Left lung (tissue), 10 donors: ENCODE measurements around the gene CACNB4. TPM values are rescaled to one million over a fixed set of nuclear protein-coding genes. Genes with fewer than 3 reads are reported as not detected.

Experiments used
- ATAC-seq: fragments of 200-7000 bp; cut with Tn5 transposase; one replicate; pipeline ENCODE4 v1.9.1; 2020; ENCODE audit warnings: moderate library complexity
- DNase-seq, 4 donors: peaks; one replicate each; pipeline ENCODE4 v3.0.0-alpha.2; 2013 to 2020
- H3K27ac ChIP-seq, 2 donors: fragments of 200-600 bp; sonication (generic) in 1 of 2; one replicate each; pipeline versions ENCODE4 v1.5.0 to v1.8.0; 2020 to 2021
- H3K27me3 ChIP-seq, 2 donors: fragments of 200-600 bp; sonication (generic) in 1 of 2; one replicate each; pipeline versions ENCODE4 v1.5.0 to v1.8.0; 2020 to 2021
- H3K36me3 ChIP-seq, 2 donors: fragments of 200-600 bp; sonication (generic) in 1 of 2; one replicate each; pipeline versions ENCODE4 v1.5.0 to v1.8.0; 2020 to 2021
- H3K4me1 ChIP-seq, 2 donors: fragments of 200-600 bp; one replicate each; pipeline ENCODE4 v1.8.0; 2021
- H3K4me3 ChIP-seq, 2 donors: fragments of 200-600 bp; sonication (generic) in 1 of 2; one replicate each; pipeline versions ENCODE4 v1.5.0 to v1.8.0; 2020 to 2021; ENCODE audit warnings: mild to moderate bottlenecking in 1 of 2
- H3K9me3 ChIP-seq, 2 donors: fragments of 200-600 bp; sonication (generic) in 1 of 2; one replicate each; pipeline versions ENCODE4 v1.5.0 to v1.8.0; 2020 to 2021
- intact Hi-C, 2 donors: fragments of 100-400 bp; cut with DNase I; formaldehyde crosslinking; loops; one replicate each; pipeline versions ENCODE4 v1.11.2 to v1.14.2; 2022
- polyA plus RNA-seq, 6 donors: library from polyadenylated mRNA; unstranded; fragments of 120-200 nt; gene quantifications; one replicate each; pipeline ENCODE4 v1.2.1, GENCODE V29; 2013; ENCODE audit not compliant: insufficient read length in 6 of 6
- total RNA-seq, 2 donors: library from RNA; stranded (reverse); fragmentation: NEBNext Ultra II Directional; extraction: Animal tissue kit (Norgen Biotek cat#: 25700); gene quantifications; one replicate each; pipeline ENCODE4 v1.2.1, GENCODE V29; 2021
- TF ChIP-seq, protein P1 (sequence below), 2 donors: fragments of 200-600 bp; sonication (generic) in 1 of 2; IDR thresholded peaks; one replicate each; pipeline versions ENCODE4 v1.5.0 to v1.8.0; 2021; ENCODE audit warnings: antibody characterized with exemption in 2 of 2
- donor health status: DM: no; HTN: yes; CAD: no.
- donor health status: DM: no; HTN: no; CAD: no.

Gene CACNB4
- total and polyA plus RNA-seq, 8 donors: 5.9 to 11.2 (median 8.6) TPM

DNA sequence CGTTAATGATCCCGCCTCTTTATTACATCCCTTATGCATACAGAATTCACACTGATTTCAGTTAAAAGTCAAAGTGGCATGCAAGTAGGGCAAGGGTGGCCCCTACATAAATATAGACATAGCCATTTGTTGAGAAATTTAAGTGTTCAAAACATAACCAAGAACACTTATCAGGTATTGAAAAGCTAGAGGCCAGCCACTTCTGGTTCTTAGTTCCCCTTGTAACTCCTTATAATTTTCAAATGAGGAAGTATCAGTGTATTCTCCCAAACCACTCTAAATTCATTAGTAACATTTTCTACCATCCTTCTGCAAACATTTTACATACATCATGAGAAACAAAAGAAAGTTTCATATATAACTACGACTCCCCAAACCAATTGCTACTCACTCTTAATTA lies 264.9 kb downstream of the CACNB4 start:
- Histone ChIP-seq H3K27me3 (no peaks in the 10 kb centered on the region), H3K27ac (no peak overlapping the region), H3K36me3 (no peaks in the 10 kb centered on the region), H3K4me1 (peaks cover under 1 to 2% of the 10 kb centered on the region in 2 donors), H3K4me3 (no peak overlapping the region), H3K9me3 (no peaks in the 10 kb centered on the region)
- ATAC-seq (no peak), DNase-seq (no peak)
- TF ChIP-seq, protein P1, sequence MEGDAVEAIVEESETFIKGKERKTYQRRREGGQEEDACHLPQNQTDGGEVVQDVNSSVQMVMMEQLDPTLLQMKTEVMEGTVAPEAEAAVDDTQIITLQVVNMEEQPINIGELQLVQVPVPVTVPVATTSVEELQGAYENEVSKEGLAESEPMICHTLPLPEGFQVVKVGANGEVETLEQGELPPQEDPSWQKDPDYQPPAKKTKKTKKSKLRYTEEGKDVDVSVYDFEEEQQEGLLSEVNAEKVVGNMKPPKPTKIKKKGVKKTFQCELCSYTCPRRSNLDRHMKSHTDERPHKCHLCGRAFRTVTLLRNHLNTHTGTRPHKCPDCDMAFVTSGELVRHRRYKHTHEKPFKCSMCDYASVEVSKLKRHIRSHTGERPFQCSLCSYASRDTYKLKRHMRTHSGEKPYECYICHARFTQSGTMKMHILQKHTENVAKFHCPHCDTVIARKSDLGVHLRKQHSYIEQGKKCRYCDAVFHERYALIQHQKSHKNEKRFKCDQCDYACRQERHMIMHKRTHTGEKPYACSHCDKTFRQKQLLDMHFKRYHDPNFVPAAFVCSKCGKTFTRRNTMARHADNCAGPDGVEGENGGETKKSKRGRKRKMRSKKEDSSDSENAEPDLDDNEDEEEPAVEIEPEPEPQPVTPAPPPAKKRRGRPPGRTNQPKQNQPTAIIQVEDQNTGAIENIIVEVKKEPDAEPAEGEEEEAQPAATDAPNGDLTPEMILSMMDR (IDR thresholded peaks at IDR 0.05): no peak
- intact Hi-C loops: no loop called here

DNA sequence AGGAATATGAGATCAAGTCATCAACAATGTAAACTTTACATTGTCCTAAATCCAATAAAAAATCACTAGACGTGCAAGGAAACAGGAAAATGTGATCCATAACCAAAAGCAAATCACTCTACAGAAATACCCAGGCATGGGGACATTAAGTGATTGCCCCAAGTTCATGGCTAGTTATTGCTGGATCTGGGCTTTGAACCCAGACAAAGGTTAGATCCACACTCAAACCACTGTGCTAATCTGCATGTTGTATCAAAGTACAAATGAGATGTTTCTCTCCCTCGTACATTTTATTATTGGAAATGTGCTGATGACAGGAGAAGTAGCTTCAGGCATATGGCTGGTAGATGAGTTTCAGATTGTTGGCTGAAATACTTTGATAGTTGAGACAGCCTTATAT lies 267.9 kb downstream of the CACNB4 start:
- Histone ChIP-seq H3K4me3 (no peak overlapping the region), H3K4me1 (peaks cover 6 to 20% of the 10 kb centered on the region in 2 donors), H3K27ac (no peak overlapping the region), H3K9me3 (no peaks in the 10 kb centered on the region), H3K36me3 (no peaks in the 10 kb centered on the region), H3K27me3 (no peaks in the 10 kb centered on the region)
- TF ChIP-seq, protein P1 (IDR thresholded peaks at IDR 0.05): no peak
- intact Hi-C loops: no loop called here
- ATAC-seq (no peak), DNase-seq (no peak)

DNA sequence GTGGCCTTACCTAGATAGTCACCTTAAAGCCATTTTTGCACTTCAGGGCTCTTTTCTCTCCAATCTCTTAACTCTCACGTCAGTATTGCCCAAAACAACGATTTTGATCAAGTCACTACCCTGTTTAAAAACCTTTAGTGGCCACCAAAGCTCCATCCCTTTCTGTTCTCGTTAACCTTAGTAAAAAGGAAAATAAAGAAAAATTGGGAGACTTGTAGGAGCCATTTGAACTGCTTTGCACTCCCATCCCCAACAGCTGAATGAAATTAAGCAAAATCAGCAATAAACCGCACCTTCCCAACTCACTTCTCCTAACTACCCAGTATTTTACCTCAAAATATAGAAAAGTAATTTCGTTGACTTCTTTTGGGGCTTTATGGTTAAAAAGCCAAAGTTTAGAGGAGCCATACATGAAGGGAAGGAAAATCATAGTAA lies 269.9 kb downstream of the CACNB4 start:
- TF ChIP-seq, protein P1 (IDR thresholded peaks at IDR 0.05): no peak
- DNase-seq: no peak
- Histone ChIP-seq H3K4me1 (peaks cover 17 to 41% of the 10 kb centered on the region in 2 donors), H3K27me3 (no peaks in the 10 kb centered on the region), H3K4me3 (peak overlapping the region; percentile 76 to 79), H3K9me3 (no peaks in the 10 kb centered on the region), H3K36me3 (no peaks in the 10 kb centered on the region), H3K27ac (peak overlapping the region; percentile 84 to 90)
- no peak for ATAC-seq
- intact Hi-C loops: no loop called here

DNA sequence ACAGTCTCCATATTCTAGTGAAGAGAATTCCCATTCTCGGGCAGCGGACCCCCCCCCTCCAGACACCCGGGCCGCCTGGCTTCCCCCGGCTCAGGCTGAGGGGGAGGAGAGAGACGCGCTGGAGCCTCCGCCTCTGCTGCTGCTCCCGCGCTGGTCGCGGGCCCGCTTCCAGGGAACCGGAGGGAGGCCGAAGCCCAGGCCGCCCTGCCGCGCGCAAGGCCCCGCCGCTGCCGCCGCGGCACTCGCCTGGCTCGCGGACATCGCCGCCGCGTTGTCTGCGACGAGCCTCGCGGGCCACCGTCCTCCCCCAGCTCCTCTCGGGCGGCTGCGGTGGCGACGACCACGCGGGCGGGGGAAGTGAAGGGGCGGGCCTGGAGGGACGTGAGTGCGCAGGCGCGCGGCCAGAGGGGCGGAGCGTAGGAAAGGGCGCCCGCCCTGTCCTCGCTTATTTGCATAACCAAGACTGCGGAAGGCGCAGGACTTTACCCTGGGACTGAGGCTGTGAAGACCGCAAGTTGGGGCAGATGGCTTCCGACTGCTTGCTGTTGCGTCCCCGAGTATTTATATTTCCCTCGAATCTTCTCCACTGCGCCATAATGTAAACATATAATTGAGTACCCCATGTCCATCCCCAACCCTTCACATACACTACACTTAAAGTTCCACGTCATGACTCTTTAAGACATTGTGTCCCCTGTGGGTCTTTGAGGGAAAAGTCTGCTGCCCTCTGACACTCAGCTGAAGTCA lies 270.5 kb downstream of the CACNB4 start, which contains the start of gene ARL5A:
TSS of gene ARL5A (minus strand) at position 279 of the 747 bp plus-strand sequence. CDS start at position 34, 245 bp downstream.
- DNase-seq: peak; percentile 96 to 99 (median 98)
- Histone ChIP-seq H3K4me3 (peak within 1 kb of the TSS; percentile 76 to 79), H3K27ac (peak within 1 kb of the TSS; percentile 84 to 90), H3K27me3 (no peaks in the 10 kb centered on the region), H3K9me3 (no peaks in the 10 kb centered on the region), H3K4me1 (peaks cover 19 to 45% of the 10 kb centered on the region in 2 donors), H3K36me3 (no peaks in the 10 kb centered on the region)
- peak; percentile 95 for ATAC-seq
- TF ChIP-seq, protein P1 (IDR thresholded peaks at IDR 0.05): no peak
- intact Hi-C loops: no loop called here

DNA sequence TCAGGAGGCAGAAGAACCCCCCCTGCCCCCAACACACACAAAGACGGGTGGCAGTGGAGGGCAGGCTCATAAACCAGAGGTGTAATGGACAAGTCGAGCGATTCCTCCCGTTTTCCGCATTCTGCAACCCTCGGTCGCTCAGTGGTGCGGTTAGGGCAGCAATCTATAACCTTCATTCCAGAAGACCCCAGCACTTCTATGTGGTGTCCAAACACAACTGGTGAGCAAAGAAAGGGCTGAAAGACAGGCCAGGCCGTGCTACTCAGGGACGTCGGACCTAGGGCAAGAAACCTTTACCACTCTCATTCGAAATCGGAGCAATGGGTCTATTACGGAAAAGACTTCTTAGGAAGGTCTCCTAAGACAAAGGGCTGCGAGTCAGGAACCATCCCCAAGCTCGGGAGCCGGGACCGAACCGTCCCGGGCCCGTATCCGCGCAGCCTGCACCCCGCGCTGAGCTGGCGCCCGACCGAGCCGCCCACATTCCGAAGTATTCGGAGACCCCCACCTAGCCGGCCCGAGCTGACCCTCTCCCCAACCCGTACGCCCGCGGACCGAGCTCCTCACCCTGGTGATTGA lies 271.2 kb downstream of the CACNB4 start:
- H3K4me1 ChIP-seq: peaks cover 19 to 45% of the 10 kb centered on the region in 2 donors
- H3K27me3 ChIP-seq: no peaks in the 10 kb centered on the region
- peak overlapping the region; percentile 76 to 79 for H3K4me3 ChIP-seq
- H3K27ac ChIP-seq: peak overlapping the region; percentile 84 to 90
- TF ChIP-seq, protein P1 (IDR thresholded peaks at IDR 0.05): no peak
- no peaks in the 10 kb centered on the region for H3K9me3 ChIP-seq
- no peaks in the 10 kb centered on the region for H3K36me3 ChIP-seq
- DNase-seq: peak in 2 of 4 donors; percentile 27 to 44
- ATAC-seq: peak; percentile 36
- intact Hi-C loops: no loop called here
